GM21360 (cell line): ENCODE measurements around the gene PRCD.

Source experiments
- ATAC-seq: cut with Tn5 transposase; IDR thresholded peaks from one replicate; pipeline ENCODE4 v1.9.1; 2021; ENCODE audit warnings: mild to moderate bottlenecking, moderate library complexity; ENCODE audit not compliant: unreplicated experiment

PRCD gene

DNA sequence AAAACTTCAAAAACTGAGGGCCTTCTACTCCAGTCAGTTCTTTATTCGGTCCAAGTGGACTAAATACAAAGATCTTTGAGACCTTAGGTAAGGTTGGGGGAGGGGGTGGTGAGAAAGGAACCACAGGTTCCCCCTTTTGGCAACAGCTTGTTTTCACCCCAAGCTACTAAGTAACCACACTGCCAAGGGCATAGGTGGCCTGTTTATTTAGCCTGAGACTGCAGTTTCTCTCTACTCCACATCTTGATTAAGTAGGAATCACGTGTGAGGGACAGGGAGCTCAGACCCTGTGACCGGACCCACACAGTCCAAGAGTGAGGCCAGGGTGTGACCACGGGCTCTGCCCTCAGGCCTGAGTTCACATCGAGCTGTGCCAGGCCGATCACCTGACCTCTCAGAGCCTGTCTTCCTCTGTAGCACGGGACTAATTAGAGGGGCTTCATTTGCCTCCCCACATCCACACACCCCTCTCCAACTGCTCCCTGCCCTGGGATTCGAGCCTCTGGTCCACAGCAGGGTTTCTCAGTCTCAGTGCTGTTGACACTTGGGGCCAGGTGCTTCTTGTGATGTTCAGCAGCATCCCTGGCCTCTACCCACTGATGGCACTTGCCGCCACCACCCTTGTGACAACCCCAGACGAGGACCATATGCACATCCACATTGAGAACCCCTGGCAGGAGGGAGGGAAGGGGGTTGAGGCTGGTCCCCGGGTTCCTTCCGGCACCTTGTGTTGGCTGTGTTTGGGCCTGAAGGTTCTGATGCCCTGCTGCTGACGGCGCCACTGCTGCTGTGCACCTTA lies 28.0 kb downstream of the PRCD start:
- ATAC-seq, result no peak

GRCh38 chr17:76568811-76569221 lies 29.0 kb downstream of the PRCD start:
- ATAC-seq, result no peak

- no peak for ATAC-seq
Observed at GRCh38 chr17:76569607-76570279, 29.9 kb downstream of the PRCD start.

GRCh38 chr17:76570457-76570856 lies 30.6 kb downstream of the PRCD start:
- ATAC-seq, result no peak

DNA sequence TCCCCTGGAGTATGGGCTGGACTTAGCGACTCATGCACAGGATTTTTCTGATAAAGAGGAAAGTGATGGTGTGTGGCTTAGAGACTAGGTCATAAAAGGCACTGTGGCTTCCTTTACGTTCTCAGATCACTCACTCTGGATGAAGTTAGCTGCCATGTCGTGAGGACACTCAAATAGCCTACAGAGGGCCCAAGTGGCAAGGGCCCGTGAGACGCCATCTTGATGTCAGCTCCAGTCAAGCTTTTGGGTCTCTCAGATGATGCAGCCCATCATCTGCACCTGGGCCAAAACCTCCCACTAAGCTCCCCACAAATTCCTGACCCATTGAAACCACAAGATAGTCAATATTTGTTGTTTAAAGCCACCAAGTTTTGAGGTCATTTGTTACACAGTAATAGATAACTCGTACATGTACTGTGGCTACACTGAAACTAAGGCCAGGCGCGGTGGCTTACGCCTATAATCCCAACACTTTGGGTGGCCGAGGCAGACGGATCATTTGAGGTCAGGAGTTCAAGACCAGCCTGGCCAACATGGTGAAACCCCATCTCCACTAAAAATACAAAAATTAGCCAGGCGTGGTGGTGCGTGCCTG lies 31.1 kb downstream of the PRCD start:
- ATAC-seq, result no peak

DNA sequence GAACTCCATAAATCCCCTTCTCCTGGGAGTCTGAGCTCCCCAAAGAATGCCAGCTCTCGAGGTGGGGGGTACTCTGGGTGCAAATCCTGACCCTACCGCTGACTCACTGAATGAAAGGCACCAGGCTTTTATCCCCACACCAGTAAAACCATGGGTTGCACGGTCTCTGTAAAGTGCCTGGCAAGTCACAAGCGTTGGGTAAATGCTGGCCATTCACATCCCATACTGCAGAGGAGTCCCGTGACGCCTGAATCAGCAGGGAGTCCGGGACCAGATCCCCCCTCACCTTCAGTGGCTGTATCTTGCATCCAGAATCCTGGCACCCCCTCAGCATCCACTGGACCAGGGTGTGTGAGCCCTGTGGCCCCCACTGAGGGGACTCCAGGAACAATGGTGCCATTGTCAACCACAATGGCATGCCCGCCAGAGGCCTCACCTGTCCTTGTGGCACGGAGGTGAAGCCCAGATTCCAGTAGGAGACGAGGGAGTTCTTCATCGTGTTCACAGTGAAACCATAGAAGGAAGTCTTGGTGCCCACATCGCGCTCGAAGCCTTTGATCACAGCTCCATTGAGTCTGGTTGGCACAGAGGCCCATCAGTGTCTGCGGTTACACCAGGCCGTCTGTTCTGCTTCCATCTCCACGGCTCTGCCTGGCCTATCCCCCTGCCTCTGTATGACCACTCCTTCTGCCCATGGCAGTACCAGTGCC lies 32.5 kb downstream of the PRCD start:
- ATAC-seq, result no peak

DNA sequence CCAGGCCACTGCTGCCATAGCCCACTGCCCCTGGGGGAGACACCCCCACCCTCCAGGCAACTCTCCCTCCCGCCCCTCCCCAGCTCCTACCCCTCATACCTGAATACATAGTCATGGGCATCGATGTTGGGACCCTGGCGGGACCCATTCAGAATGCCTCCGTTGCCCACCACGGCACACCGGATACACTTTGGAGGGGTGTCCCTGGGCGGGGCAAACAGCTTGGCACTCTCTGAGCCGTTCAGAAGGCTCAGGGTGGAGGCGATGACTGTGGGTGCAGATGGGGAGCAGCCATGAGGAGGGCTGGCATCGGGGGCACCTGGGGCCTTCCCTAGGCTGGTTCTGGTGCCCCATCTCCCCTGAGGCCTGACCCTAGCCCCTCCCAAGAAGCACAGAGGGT lies 33.3 kb downstream of the PRCD start:
- ATAC-seq, result no peak

DNA sequence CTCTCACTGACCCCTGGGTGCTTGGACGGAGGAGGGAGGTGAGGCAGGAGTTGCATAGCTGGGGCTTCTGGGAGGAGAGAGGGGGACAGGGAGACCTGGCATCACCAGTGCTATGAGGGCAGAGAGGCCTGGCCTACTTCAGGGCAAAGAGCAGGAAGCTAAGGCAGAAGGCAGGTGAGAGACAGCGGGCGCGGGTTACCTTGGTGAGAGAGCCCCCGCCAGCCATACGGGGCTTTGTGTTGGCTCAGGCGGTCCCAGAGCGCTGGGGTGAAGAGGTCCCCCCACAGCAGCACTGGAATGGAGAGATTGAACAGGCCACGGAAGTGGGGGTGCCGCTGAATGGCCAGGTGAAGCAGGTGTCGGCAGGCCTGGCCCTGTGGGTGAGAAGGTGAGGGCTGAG lies 34.3 kb downstream of the PRCD start:
- ATAC-seq, result no peak

GRCh38 chr17:76575570-76575969 lies 35.7 kb downstream of the PRCD start:
- ATAC-seq, result no peak

GRCh38 chr17:76576189-76576588 lies 36.3 kb downstream of the PRCD start:
- no peak for ATAC-seq

- ATAC-seq, result no peak
Observed at GRCh38 chr17:76577876-76578275, 38.0 kb downstream of the PRCD start.

DNA sequence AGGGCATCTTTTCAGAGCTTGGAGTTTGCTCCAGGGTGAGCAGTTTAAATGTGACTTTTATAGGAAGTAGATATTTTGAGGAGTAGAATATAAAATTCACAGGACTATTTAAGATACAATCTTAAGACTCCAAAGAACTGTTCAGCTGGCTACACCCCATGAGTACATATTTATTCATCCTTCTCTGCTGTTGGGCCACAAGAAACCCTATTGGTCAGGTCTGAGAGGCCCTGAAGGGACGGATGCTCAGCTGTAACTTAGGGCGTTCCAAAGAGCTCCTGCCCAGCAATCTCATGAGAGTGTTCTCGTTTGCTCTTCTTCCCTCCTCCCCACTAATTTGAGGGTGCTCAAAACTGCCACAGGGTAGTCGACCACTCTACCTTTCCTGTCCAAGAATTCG lies 38.5 kb downstream of the PRCD start:
- ATAC-seq, result no peak

GRCh38 chr17:76579281-76579680 lies 39.4 kb downstream of the PRCD start:
- ATAC-seq, result no peak

DNA sequence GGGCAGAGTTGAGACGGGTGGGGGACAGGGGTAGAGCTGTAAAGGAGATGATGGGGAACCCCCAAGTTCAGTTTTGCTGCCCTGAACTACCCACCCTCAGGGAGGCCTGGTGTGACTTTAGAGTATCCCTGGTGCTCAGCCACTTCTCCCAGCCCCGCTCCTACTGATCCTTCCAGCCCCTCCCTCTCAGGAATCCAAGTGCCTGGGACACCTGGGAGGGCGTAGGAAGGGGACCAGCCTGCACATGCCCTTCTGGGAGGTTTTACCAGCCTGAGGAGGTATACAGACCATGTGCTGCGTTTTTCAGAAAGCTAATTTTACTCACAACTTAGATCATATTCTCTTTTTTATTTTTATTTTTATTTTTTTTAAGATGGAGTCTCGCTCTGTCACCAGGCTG lies 41.7 kb downstream of the PRCD start:
- no peak for ATAC-seq

DNA sequence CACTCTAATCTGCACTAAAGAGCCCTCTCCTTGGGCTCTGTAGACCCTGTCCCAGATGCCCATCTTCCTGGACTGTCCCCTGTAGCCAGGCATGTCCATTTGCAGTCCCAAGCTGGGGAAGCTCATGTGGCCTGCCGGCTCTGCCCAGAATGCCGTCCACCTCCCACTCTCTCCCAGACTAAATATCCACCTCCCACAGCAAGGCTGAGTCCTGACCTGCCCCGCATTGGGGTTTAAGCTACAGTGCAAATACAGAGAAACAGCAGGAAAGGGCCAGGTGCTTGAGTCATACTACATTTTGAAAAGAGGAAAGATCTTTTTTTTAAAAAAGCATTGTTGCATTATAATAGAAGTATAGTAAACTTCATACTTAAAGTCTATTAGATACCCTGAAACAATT lies 42.8 kb downstream of the PRCD start:
- ATAC-seq, result no peak

DNA sequence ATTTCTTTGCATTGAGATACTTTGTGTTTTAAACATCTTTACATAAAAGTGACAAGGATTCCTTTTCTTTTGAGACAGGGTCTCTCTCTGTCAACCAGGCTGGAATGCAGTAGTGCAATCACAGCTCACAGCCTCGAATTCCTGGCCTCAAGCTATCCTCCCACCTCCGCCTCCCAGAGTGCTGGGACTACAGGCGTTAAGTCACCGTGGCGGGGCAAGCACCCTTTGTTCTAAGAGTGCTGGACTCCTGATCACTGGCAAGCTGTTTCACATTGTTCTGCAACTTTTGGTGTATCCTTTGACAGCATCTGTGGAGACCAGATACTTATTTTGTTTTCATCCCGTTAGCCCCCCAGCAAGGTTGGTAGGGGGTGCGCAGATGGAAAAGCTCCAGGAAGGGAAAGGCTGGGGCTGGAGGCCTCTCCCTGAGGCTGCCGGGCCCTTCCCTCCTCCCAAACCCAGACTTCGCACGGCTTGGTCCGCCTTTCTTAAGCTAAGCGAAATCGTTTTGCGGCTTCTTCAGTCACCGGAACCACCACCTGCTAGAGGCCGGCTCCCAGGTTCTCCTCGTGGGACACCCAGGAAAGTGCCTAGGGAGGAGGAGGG lies 44.7 kb downstream of the PRCD start:
- no peak for ATAC-seq

- no peak for ATAC-seq
Observed at GRCh38 chr17:76585033-76585648, 45.3 kb downstream of the PRCD start.

DNA sequence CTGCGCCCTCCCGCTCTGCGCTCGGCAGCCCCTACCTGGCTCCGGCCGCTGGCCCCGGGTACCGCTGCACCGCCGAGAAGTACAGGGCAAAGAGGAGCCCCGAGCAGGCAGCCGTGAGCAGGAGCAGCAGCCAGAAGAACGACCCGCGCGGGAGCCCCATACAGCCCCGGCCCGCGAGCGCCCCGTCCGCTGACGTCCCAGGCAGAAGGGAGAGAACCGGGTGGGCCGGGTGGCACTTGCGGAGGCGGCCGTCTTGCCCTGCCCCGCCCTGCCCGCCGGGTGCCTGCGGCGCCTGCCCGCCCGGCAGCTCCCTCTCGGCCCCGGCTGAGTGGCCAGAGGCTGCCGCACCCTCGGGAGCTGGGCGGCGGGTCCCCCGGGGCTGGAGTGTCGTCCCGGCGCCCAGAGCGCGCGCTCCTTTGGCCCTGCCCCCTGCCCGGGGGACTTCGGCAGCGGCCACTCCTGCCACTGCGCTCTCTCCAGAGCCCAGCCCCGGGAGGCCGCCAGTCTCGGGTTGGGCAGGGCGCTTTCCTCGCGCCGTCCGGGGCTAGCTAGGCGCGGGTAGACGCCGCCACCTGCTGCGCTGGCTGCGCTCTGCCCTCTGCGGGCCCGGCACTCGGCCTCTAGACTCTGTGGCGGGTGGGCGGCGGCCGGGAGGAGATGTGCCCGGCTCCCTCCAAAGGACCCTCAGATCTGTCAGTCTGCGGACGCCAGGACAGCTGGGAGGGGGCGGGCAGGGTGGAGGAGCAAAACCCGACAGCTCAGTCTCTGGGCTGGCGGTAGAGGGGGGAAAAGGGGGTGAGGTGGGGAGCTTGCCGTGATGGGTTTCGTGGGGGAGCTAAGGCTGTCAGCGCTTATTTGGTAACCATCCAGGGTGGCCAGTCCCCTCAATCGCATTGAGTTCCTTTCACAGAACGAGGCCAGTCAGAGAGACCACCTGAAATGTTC lies 46.1 kb downstream of the PRCD start, which contains the start of gene ST6GALNAC2:
Gene ST6GALNAC2, minus strand, starts transcription at position 212 of the 945 bp plus-strand sequence. Its CDS starts 52 bp downstream, at position 160.
- ATAC-seq, result no peak

DNA sequence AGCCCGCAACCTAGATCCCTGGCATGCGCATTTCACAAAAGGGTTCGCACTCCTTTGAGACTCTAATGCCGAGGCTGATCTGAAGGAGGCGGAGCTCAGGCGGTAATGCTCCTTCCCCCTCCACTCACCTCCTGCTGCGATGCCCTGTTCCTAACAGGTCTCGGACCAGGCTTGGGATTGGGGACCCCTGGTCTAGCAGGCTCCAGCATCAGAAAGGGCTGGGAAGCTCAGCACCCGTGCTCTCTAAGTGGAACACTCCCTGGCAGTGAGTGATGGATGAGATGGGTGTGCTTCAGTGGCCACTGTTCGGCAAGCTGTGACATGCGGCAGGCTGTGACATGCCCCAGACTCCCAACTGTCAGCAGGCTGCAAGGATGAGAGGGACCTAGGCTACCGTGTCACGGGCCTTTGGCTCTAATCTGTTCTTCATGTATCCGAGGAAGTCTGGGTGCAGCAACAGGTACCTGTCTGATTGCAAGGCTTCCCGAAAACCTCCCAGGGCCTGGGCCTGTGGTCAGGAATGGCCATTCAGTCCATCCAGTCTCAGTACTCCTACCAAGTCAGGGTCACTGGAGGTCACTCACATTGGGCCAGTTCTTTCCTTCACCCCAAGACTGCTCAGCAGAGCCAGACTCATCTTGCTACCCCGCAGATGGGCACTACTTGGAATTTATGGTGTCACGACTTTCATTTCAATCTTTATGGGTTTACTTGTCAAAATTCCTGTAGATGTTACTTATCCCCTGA lies 47.1 kb downstream of the PRCD start:
- ATAC-seq, result no peak
